Measurements from ENCODE around the gene LYZL4.

Gene LYZL4

GRCh38 chr3:42347928-42348327 is 62.5 kb downstream of the LYZL4 start:
- no peak for TF ChIP-seq CTCF (IDR thresholded peaks at IDR 0.05; ENCODE audit: insufficient read depth, low read depth, low read length, missing control alignments)
- DNase-seq (ENCODE audit: low read depth), result no peak
- no peak overlapping the region for H3K4me3 ChIP-seq (ENCODE audit: low read length)

Measured in epithelial cell of esophagus (primary cell).